Measurements from ENCODE around the gene NUBP2.

NUBP2 gene

GRCh38 chr16:1759511-1759910 lies 23.2 kb upstream of the NUBP2 start:
- no peak for DNase-seq

- no peak for DNase-seq
These were observed 21.8 kb upstream of the NUBP2 start for GRCh38 chr16:1760911-1761310.

DNA sequence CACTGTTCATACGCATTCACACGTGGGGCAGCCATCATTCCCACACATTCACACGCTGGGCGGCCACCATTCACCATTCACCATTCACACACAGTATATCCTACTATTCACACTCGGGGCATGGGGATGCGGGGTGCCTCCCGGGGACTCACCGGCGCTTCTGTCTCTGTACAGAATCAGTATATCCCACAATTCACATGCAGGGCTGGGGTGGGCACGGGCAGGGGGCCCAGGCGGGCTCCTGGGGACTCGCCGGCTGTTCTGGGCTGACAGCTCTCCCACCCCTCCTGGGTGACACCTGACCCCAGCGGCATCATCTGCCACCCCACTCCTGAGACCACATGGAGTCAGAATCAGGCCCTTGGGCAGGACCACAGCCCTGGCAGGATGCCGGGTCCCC lies 21.0 kb upstream of the NUBP2 start:
- no peak for DNase-seq

- DNase-seq: no peak
These were observed 20.4 kb upstream of the NUBP2 start for GRCh38 chr16:1762196-1762878.

GRCh38 chr16:1762879-1763520 lies 19.8 kb upstream of the NUBP2 start:
- peak; percentile 22 for DNase-seq

DNA sequence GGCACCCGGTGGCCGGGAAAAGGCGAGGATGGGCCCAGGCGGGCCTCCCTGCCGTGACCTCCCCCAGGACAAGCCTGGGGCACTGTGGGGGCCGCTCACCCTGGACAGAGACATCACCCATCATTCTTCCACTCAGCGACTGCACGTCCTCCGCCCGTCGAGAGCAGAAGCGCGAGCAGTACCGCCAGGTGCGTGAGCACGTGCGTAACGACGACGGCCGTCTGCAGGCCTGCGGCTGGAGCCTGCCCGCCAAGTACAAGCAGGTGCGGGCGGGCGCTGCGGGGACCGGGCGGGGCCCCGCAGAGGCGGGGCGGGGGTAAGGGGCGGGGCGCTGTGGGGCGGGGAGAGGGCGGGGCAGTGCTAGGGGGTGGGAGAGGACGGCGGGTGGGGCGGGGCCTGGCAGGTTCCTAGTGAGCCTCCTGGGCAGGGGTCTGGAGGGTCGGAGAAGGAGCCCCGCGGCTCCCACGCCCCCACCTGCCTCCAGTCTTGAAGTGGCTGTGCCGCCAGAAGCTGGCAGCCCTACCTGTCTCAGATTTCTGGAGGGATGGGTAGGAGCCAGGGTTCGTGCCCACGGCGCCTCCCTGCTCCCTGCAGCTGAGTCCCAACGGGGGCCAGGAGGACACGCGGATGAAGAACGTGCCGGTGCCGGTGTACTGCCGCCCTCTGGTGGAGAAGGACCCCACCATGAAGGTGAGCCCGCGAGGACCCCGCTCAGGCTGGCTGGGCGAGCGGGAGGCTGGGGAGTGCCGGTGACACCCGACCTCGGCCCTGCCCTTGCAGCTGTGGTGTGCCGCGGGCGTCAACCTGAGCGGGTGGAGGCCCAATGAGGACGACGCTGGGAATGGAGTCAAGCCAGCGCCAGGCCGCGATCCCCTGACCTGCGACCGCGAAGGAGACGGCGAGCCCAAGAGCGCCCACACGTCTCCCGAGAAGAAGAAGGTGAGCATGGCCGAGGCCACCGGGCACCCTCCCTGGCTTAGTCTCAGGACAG lies 18.9 kb upstream of the NUBP2 start:
- DNase-seq: peak; percentile 68

GRCh38 chr16:1764971-1765370 lies 17.8 kb upstream of the NUBP2 start:
- DNase-seq: no peak

- no peak for DNase-seq
These were observed 16.9 kb upstream of the NUBP2 start for GRCh38 chr16:1765826-1766225.

GRCh38 chr16:1766231-1766630 lies 16.5 kb upstream of the NUBP2 start:
- no peak for DNase-seq

DNA sequence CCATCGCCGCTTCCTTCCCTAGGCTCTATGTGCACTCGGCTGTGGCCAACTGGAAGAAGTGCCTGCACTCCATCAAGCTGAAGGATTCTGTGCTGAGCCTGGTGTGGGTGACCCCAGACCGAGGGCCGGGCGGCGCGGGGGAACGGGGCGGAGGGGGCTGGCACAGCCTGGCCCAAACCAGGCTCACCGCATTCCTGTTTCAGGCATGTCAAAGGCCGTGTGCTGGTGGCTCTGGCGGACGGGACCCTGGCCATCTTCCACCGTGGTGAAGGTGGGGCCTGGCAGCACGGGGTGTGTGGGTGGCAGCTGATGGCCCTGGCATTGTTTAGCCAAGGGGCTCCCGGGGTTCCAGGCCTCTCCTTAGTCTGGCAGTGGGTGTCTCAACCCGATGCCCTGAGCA lies 16.1 kb upstream of the NUBP2 start:
- no peak for DNase-seq

- no peak for DNase-seq
These were observed 15.4 kb upstream of the NUBP2 start for GRCh38 chr16:1767116-1767994.

- DNase-seq: no peak
These were observed 14.5 kb upstream of the NUBP2 start for GRCh38 chr16:1768061-1768766.

GRCh38 chr16:1768767-1769401 lies 13.9 kb upstream of the NUBP2 start:
- DNase-seq: no peak

GRCh38 chr16:1769402-1770300 lies 13.1 kb upstream of the NUBP2 start:
- DNase-seq: no peak

GRCh38 chr16:1770328-1771187 lies 12.2 kb upstream of the NUBP2 start:
- peak; percentile 61 for DNase-seq

- peak; percentile 56 for DNase-seq
These were observed 11.4 kb upstream of the NUBP2 start, which contains the start of gene NME3 for GRCh38 chr16:1771188-1771863. NME3 (minus strand) TSS chr16:1771543; CDS start chr16:1771534, 9 bp downstream.

- no peak for DNase-seq
These were observed 10.8 kb upstream of the NUBP2 start for GRCh38 chr16:1771864-1772361.

GRCh38 chr16:1772362-1772907 lies 10.3 kb upstream of the NUBP2 start, which contains the start of gene EME2:
EME2 (plus strand) TSS chr16:1772810; CDS start chr16:1773228, 418 bp downstream.
- DNase-seq: no peak

Measured in retina (tissue), 1 donor.